Pancreas (tissue), 10 donors: ENCODE results near the gene ITPK1. TPM values are rescaled to one million over a fixed set of nuclear protein-coding genes. Genes with fewer than 3 reads are reported as not detected.
A peak's percentile ranks its signal among the peaks of the same experiment; 100 is the strongest.

Source experiments
- ATAC-seq, 4 donors: fragments of 200-7000 bp; cut with Tn5 transposase; one replicate each; pipeline versions ENCODE4 v1.8.0 to v1.9.1; 2020; ENCODE audit warnings: mild to moderate bottlenecking in 4 of 4, moderate library complexity in 4 of 4
- DNase-seq, 6 donors: peaks; one replicate each; pipeline ENCODE4 v3.0.0-alpha.2; 2020
- FAIRE-seq: peaks from 2 replicates; lab custom pipeline; 2012; peaks lifted over from hg19 to GRCh38; lab: Jason Lieb, UNC
- H3K27ac ChIP-seq, 4 donors: fragments of 200-600 bp; sonication (generic); 1 replicate in 3 of 4; 2 replicates in 1 of 4; pipeline versions ENCODE4 v1.5.0 to v1.8.0; 2020
- H3K27me3 ChIP-seq, 4 donors: fragments of 200-600 bp; one replicate each; pipeline ENCODE4 v1.8.0; 2021
- H3K36me3 ChIP-seq, 3 donors: fragments of 200-600 bp; sonication (generic) in 1 of 3; one replicate each; pipeline versions ENCODE4 v1.5.0 to v1.8.0; 2020 to 2021
- H3K4me1 ChIP-seq, 3 donors: fragments of 200-600 bp; one replicate each; pipeline ENCODE4 v1.8.0; 2021
- H3K4me3 ChIP-seq, 4 donors: fragments of 200-600 bp; sonication (generic) in 2 of 4; one replicate each; pipeline versions ENCODE4 v1.5.0 to v1.8.0; 2020 to 2021
- H3K9me3 ChIP-seq, 4 donors: fragments of 200-600 bp; one replicate each; pipeline ENCODE4 v1.8.0; 2021
- CTCF ChIP-seq, 4 donors: fragments of 200-600 bp; sonication (generic) in 3 of 4; IDR thresholded peaks; one replicate each; pipeline versions ENCODE4 v1.5.0 to v1.8.0; 2021; ENCODE audit warnings: antibody characterized with exemption in 4 of 4
- WGBS, 2 donors: extraction: QIAGEN DNeasy Blood & Tissue Kit; methylation state at CpG; one replicate each; pipeline ENCODE4 v1.1.7; 2013; 5-methylcytosine and 5-hydroxymethylcytosine counted together
- intact Hi-C, 3 donors: fragments of 100-400 bp; cut with DNase I; formaldehyde crosslinking; loops; one replicate each; pipeline versions ENCODE4 v1.11.1 to v1.14.2; 2022
- polyA plus RNA-seq, 2 donors: library from polyadenylated mRNA; stranded (reverse); fragments of 200-250 nt; gene quantifications; one replicate each; pipeline ENCODE4 v1.2.3, GENCODE V29; 2013
- total RNA-seq, 6 donors: library from RNA; stranded (reverse); fragmentation: NEBNext Ultra II Directional in 4 of 6; extraction: Animal tissue kit (Norgen Biotek cat#: 25700) in 4 of 6; gene quantifications; one replicate each; pipeline versions ENCODE4 v1.2.1 to v1.2.4, GENCODE V29; 2021 to 2023
- donor health status: healthy with polysubstance abuse.
- donor health status: DM: no; HTN: no; CAD: no; lungs with moderate emphysema.
- donor health status: DM: no; HTN: no; CAD: no.
- donor health status: control.
- donor health status: control.
- donor health status: Bipolar disorder and iron deficiency.
- donor health status: DM: yes; HTN: yes; CAD: no.
- donor health status: DM: no; HTN: no; CAD: no.
- donor health status: DM: no; HTN: no; CAD: no.
- donor health status: DM: yes; HTN: yes; CAD: no.

Gene ITPK1
- total and polyA plus RNA-seq, 8 donors, result 23.2 to 38.3 (median 33.0) TPM

GRCh38 chr14:93072659-93073357, 42.9 kb downstream of the ITPK1 start:
- Histone ChIP-seq H3K4me1 (no peaks in the 10 kb centered on the region), H3K36me3 (no peaks in the 10 kb centered on the region), H3K4me3 (no peak overlapping the region), H3K27ac (peak overlapping the region in 1 of 4 donors; percentile 60), H3K27me3 (no peaks in the 10 kb centered on the region), H3K9me3 (no peaks in the 10 kb centered on the region)
- 79 to 87% methylated on average over 12 of the region's 12 CpGs for WGBS, 2 donors
- peak in 1 of 6 donors; percentile 20 for DNase-seq
- intact Hi-C loops, result no loop called here
- no peak for ATAC-seq
- FAIRE-seq, result no peak
- no peak for TF ChIP-seq CTCF (IDR thresholded peaks at IDR 0.05)

GRCh38 chr14:93068711-93069110, 47.0 kb downstream of the ITPK1 start:
- FAIRE-seq, result no peak

GRCh38 chr14:93067088-93067487, 48.6 kb downstream of the ITPK1 start:
- Histone ChIP-seq H3K9me3 (no peaks in the 10 kb centered on the region), H3K4me3 (no peak overlapping the region), H3K4me1 (no peaks in the 10 kb centered on the region), H3K27ac (no peak overlapping the region), H3K27me3 (no peaks in the 10 kb centered on the region), H3K36me3 (no peaks in the 10 kb centered on the region)
- WGBS, 2 donors, result 92 to 95% methylated on average over 5 of the region's 5 CpGs
- intact Hi-C loops, result no loop called here
- FAIRE-seq, result no peak
- DNase-seq, result no peak
- ATAC-seq, result no peak
- no peak for TF ChIP-seq CTCF (IDR thresholded peaks at IDR 0.05)

More at GRCh38 chr14:93068711-93069110, 47.0 kb downstream of the ITPK1 start:
- Histone ChIP-seq H3K4me3 (no peak overlapping the region), H3K9me3 (no peaks in the 10 kb centered on the region), H3K36me3 (no peaks in the 10 kb centered on the region), H3K27me3 (no peaks in the 10 kb centered on the region), H3K4me1 (no peaks in the 10 kb centered on the region), H3K27ac (no peak overlapping the region)
- no peak for TF ChIP-seq CTCF (IDR thresholded peaks at IDR 0.05)
- ATAC-seq (peak in 1 of 4 donors; percentile 18), DNase-seq (peak in 1 of 6 donors; percentile 29)
- WGBS, 2 donors, result 85 to 90% methylated on average over 8 of the region's 8 CpGs
- intact Hi-C loops, result no loop called here

- no peaks in the 10 kb centered on the region for H3K4me1 ChIP-seq
- no peak for FAIRE-seq
- no peaks in the 10 kb centered on the region for H3K36me3 ChIP-seq
- intact Hi-C loops, result no loop called here
- no peak for DNase-seq
- no peak for ATAC-seq
- no peaks in the 10 kb centered on the region for H3K27me3 ChIP-seq
- no peak overlapping the region for H3K4me3 ChIP-seq
- no peak for TF ChIP-seq CTCF (IDR thresholded peaks at IDR 0.05)
- H3K27ac ChIP-seq, result no peak overlapping the region
- no peaks in the 10 kb centered on the region for H3K9me3 ChIP-seq
- WGBS, 2 donors, result 92 to 98% methylated on average over 2 of the region's 2 CpGs
Observed at GRCh38 chr14:93065272-93065730, 50.4 kb downstream of the ITPK1 start.
